B cell (primary cell): ENCODE data around the gene LNPK. TPM values are rescaled to one million over a fixed set of nuclear protein-coding genes. Genes with fewer than 3 reads are reported as not detected.

Experiments
- ATAC-seq: fragments of 200-7000 bp; cut with Tn5 transposase; one replicate; pipeline ENCODE4 v1.10.0; 2021; ENCODE audit warnings: low read depth, mild to moderate bottlenecking, moderate number of reproducible peaks, moderate library complexity
- CTCF ChIA-PET: fragments of 350-600 bp; sonication (Branson Sonifier 250); formaldehyde crosslinking; loops from one replicate; lab custom pipeline; 2021; ENCODE audit warnings: antibody characterized with exemption, inconsistent platforms; lab: Charles Lee
- POLR2A ChIA-PET: fragments of 350-600 bp; sonication (Branson Sonifier 250); formaldehyde crosslinking; loops from one replicate; lab custom pipeline; 2021; ENCODE audit warnings: antibody characterized with exemption; lab: Charles Lee
- DNase-seq: peaks from one replicate; pipeline ENCODE4 v3.0.0; 2013
- H2AFZ ChIP-seq: 2 replicates; pipeline ENCODE4 v1.6.1; 2012; ENCODE audit warnings: mild to moderate bottlenecking, low read depth, low read length; ENCODE audit not compliant: insufficient read depth, poor library complexity, severe bottlenecking
- H3K27ac ChIP-seq, 2 donors: 1 replicate in 1 of 2; 2 replicates in 1 of 2; pipeline ENCODE4 v1.5.1; 2012 to 2013; ENCODE audit warnings: low read length in 2 of 2, mild to moderate bottlenecking in 2 of 2, moderate library complexity in 1 of 2
- H3K27me3 ChIP-seq, 4 experiments: fragments of 200-600 bp in 1 of 4; sonication (generic) in 1 of 4; replicated peaks in 1 of 4; 1 replicate in 2 of 4; 2 replicates in 2 of 4; pipeline versions ENCODE4 v1.6.1 to v1.7.0; 2013 to 2016; ENCODE audit warnings: low read length in 3 of 4, mild to moderate bottlenecking in 2 of 4, mixed read lengths in 1 of 4, moderate library complexity in 1 of 4; ENCODE audit not compliant: insufficient read depth in 4 of 4, control insufficient read depth in 3 of 4; ENCODE audit errors: control extremely low read depth in 1 of 4
- H3K36me3 ChIP-seq, 2 experiments: replicated peaks in 1 of 2; 1 replicate in 1 of 2; 2 replicates in 1 of 2; pipeline versions ENCODE4 v1.6.1 to v1.7.1; 2013; ENCODE audit warnings: low read length in 1 of 2; ENCODE audit not compliant: insufficient read depth in 2 of 2, control insufficient read depth in 1 of 2; ENCODE audit errors: control extremely low read depth in 1 of 2, extremely low read depth in 1 of 2
- H3K4me1 ChIP-seq, 2 donors: fragments of 200-600 bp in 1 of 2; sonication (generic) in 1 of 2; 1 replicate in 1 of 2; 2 replicates in 1 of 2; pipeline versions ENCODE4 v1.5.1 to v1.6.1; 2013 to 2017; ENCODE audit warnings: low read length in 2 of 2; ENCODE audit not compliant: control insufficient read depth in 2 of 2, insufficient read depth in 2 of 2
- H3K4me2 ChIP-seq: replicated peaks from 2 replicates; pipeline ENCODE3; 2012; ENCODE audit warnings: mild to moderate bottlenecking, low read depth, low read length; ENCODE audit not compliant: poor library complexity, severe bottlenecking
- H3K4me3 ChIP-seq, 5 experiments: fragments of 200-600 bp in 1 of 5; sonication (generic) in 1 of 5; 1 replicate in 3 of 5; 2 replicates in 2 of 5; pipeline versions ENCODE4 v1.5.1 to v1.7.0; 2011 to 2016; ENCODE audit warnings: low read length in 4 of 5, mild to moderate bottlenecking in 4 of 5, low read depth in 2 of 5, control low read depth in 1 of 5, moderate library complexity in 1 of 5; ENCODE audit not compliant: insufficient read depth in 1 of 5; ENCODE audit errors: control extremely low read depth in 1 of 5, extremely low read depth in 1 of 5
- H3K79me2 ChIP-seq: fragments of 200-600 bp; sonication (generic); one replicate; pipeline ENCODE4 v1.6.0; 2016; ENCODE audit warnings: low read length; ENCODE audit not compliant: control insufficient read depth, insufficient read depth
- H3K9ac ChIP-seq: fragments of 200-600 bp; sonication (generic); 2 replicates; pipeline ENCODE4 v1.6.1; 2017; ENCODE audit warnings: mild to moderate bottlenecking, low read length, moderate library complexity
- H3K9me3 ChIP-seq, 3 donors: one replicate each; pipeline versions ENCODE4 v1.6.1 to v1.7.1; 2013; ENCODE audit warnings: low read length in 2 of 3; ENCODE audit not compliant: control insufficient read depth in 2 of 3, insufficient read depth in 1 of 3; ENCODE audit errors: control extremely low read depth in 1 of 3
- H4K20me1 ChIP-seq: 2 replicates; pipeline ENCODE4 v1.6.0; 2012; ENCODE audit warnings: mild to moderate bottlenecking, low read length; ENCODE audit not compliant: insufficient read depth, control insufficient read depth, poor library complexity, severe bottlenecking
- H3K27ac Mint-ChIP-seq: one replicate; pipeline ENCODE4 v1.8.0; 2021; ENCODE audit warnings: mixed read lengths
- H3K27me3 Mint-ChIP-seq: one replicate; pipeline ENCODE4 v1.8.0; 2021; ENCODE audit warnings: mixed read lengths
- H3K4me1 Mint-ChIP-seq: one replicate; pipeline ENCODE4 v1.8.0; 2021; ENCODE audit warnings: mixed read lengths
- H3K4me3 Mint-ChIP-seq: one replicate; pipeline ENCODE4 v1.8.0; 2021; ENCODE audit warnings: mixed read lengths
- H3K9me3 Mint-ChIP-seq: one replicate; pipeline ENCODE4 v1.8.0; 2022; ENCODE audit warnings: mixed read lengths; ENCODE audit not compliant: insufficient read depth
- CTCF ChIP-seq: fragments of 200-600 bp; IDR thresholded peaks from one replicate; pipeline ENCODE4 v1.8.0; 2022; ENCODE audit warnings: antibody characterized with exemption, mild to moderate bottlenecking
- EZH2 ChIP-seq: IDR thresholded peaks from 2 replicates; pipeline ENCODE4 v1.6.1; 2012; ENCODE audit warnings: borderline replicate concordance, low read depth, mild to moderate bottlenecking, moderate library complexity, low read length; ENCODE audit not compliant: insufficient read depth, poor library complexity, severe bottlenecking
- WGBS: methylation state at CpG from one replicate; pipeline ENCODE4 v1.1.5; 2013; ENCODE audit warnings: missing lambda C conversion rate; ENCODE audit not compliant: insufficient coverage; 5-methylcytosine and 5-hydroxymethylcytosine counted together
- intact Hi-C: fragments of 100-400 bp; cut with micrococcal nuclease; formaldehyde crosslinking; loops from one replicate; pipeline ENCODE4 v1.10.0; 2022
- polyA plus RNA-seq: library from polyadenylated mRNA; depleted of rRNA; stranded (reverse); fragments of >200 nt; gene quantifications from 2 replicates; pipeline ENCODE4 v1.2.3, GENCODE V29; 2012
- total RNA-seq, 2 donors: library from RNA; stranded (reverse); fragments of 120-200 nt in 1 of 2; gene quantifications; 1 replicate in 1 of 2; 2 replicates in 1 of 2; pipeline versions ENCODE4 v1.2.3 to v1.2.4, GENCODE V29; 2013 to 2022

LNPK gene
- total and polyA plus RNA-seq, 2 donors (not counting 1 experiment from before 2014, with no cell fraction given): 3.2 to 15.9 TPM

- no peak overlapping the region for H3K27ac ChIP-seq
- CTCF ChIA-PET: no interaction called here
- H4K20me1 ChIP-seq: no peaks in the 10 kb centered on the region
- H3K4me2 ChIP-seq: no peak overlapping the region
- H3K4me1 ChIP-seq: no peaks in the 10 kb centered on the region
- POLR2A ChIA-PET: no interaction called here
- H3K27me3 ChIP-seq: no peaks in the 10 kb centered on the region
- TF ChIP-seq EZH2 (no peak), CTCF (no peak)
- intact Hi-C loops: no loop called here
- H3K4me3 ChIP-seq: no peak overlapping the region
- H3K79me2 ChIP-seq: no peaks in the 10 kb centered on the region
- no peak overlapping the region for H3K4me3 Mint-ChIP-seq
- no peak for ATAC-seq
- DNase-seq: no peak
- H3K9ac ChIP-seq: no peak overlapping the region
- no peaks in the 10 kb centered on the region for H3K4me1 Mint-ChIP-seq
- peaks cover 4% of the 10 kb centered on the region for H3K9me3 Mint-ChIP-seq
- whole genome bisulfite sequencing: no CpG with 5 or more reads among the region's 2 CpGs
- H3K9me3 ChIP-seq: no peaks in the 10 kb centered on the region
- no peak overlapping the region for H3K27ac Mint-ChIP-seq
- H3K36me3 ChIP-seq: no peaks in the 10 kb centered on the region
- H3K27me3 Mint-ChIP-seq: peaks cover 34% of the 10 kb centered on the region
- H2AFZ ChIP-seq: no peak overlapping the region
Observed at GRCh38 chr2:175892046-175892445, 110.0 kb downstream of the LNPK start.

GRCh38 chr2:175890636-175891242, 111.3 kb downstream of the LNPK start:
- no peak for DNase-seq
- Histone ChIP-seq H3K9ac (no peak overlapping the region), H2AFZ (no peak overlapping the region), H3K4me3 (no peak overlapping the region), H3K4me2 (no peak overlapping the region), H3K79me2 (no peaks in the 10 kb centered on the region), H3K4me1 (no peaks in the 10 kb centered on the region), H3K27ac (no peak overlapping the region), H3K36me3 (no peaks in the 10 kb centered on the region), H3K27me3 (no peaks in the 10 kb centered on the region), H4K20me1 (no peaks in the 10 kb centered on the region), H3K9me3 (no peaks in the 10 kb centered on the region)
- Mint-ChIP-seq H3K4me3 (no peak overlapping the region), H3K27me3 (peaks cover 37% of the 10 kb centered on the region), H3K9me3 (no peaks in the 10 kb centered on the region), H3K27ac (no peak overlapping the region), H3K4me1 (no peaks in the 10 kb centered on the region)
- ChIA-PET CTCF (no interaction called here), POLR2A (no interaction called here)
- no peak for ATAC-seq
- 96% methylated on average over 6 of the region's 9 CpGs for WGBS
- no peak for TF ChIP-seq EZH2
- no peak for TF ChIP-seq CTCF
- intact Hi-C loops: no loop called here
